Body of pancreas (tissue), 4 donors: ENCODE measurements around the gene STX18.

Experiments used
- POLR2A ChIP-seq, 3 donors: fragments of 450-650 bp; IDR thresholded peaks; one replicate each; pipeline ENCODE4 v1.6.1; 2016; ENCODE audit warnings: antibody characterized with exemption in 3 of 3, mild to moderate bottlenecking in 2 of 3
- TF ChIP-seq, protein P1 (sequence below), 7 experiments: fragments of 450-650 bp in 4 of 7; fragments of 200-600 bp in 3 of 7; sonication (generic) in 3 of 7; IDR thresholded peaks; one replicate each; pipeline ENCODE4 v1.5.1; 2016 to 2019; ENCODE audit warnings: antibody characterized with exemption in 7 of 7

GRCh38 chr4:4521136-4521535, 20.7 kb downstream of the STX18 start:
- TF ChIP-seq, protein P1, sequence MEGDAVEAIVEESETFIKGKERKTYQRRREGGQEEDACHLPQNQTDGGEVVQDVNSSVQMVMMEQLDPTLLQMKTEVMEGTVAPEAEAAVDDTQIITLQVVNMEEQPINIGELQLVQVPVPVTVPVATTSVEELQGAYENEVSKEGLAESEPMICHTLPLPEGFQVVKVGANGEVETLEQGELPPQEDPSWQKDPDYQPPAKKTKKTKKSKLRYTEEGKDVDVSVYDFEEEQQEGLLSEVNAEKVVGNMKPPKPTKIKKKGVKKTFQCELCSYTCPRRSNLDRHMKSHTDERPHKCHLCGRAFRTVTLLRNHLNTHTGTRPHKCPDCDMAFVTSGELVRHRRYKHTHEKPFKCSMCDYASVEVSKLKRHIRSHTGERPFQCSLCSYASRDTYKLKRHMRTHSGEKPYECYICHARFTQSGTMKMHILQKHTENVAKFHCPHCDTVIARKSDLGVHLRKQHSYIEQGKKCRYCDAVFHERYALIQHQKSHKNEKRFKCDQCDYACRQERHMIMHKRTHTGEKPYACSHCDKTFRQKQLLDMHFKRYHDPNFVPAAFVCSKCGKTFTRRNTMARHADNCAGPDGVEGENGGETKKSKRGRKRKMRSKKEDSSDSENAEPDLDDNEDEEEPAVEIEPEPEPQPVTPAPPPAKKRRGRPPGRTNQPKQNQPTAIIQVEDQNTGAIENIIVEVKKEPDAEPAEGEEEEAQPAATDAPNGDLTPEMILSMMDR (IDR thresholded peaks at IDR 0.05) = no peak
- no peak for TF ChIP-seq POLR2A (IDR thresholded peaks at IDR 0.05)
